Astrocyte (in vitro differentiated cells and primary cell): ENCODE results near the gene PIK3R2.

Experiments
- EZH2 ChIP-seq: IDR thresholded peaks from 2 replicates; pipeline ENCODE4 v1.6.1; 2012; ENCODE audit warnings: mild to moderate bottlenecking, low read length, inconsistent platforms; ENCODE audit not compliant: insufficient read depth
- TF ChIP-seq, protein P1 (sequence below): IDR thresholded peaks from 2 replicates; pipeline ENCODE4 v1.5.1; 2011; ENCODE audit warnings: low read depth, mild to moderate bottlenecking, inconsistent platforms, low read length, moderate library complexity; ENCODE audit not compliant: insufficient read depth

DNA sequence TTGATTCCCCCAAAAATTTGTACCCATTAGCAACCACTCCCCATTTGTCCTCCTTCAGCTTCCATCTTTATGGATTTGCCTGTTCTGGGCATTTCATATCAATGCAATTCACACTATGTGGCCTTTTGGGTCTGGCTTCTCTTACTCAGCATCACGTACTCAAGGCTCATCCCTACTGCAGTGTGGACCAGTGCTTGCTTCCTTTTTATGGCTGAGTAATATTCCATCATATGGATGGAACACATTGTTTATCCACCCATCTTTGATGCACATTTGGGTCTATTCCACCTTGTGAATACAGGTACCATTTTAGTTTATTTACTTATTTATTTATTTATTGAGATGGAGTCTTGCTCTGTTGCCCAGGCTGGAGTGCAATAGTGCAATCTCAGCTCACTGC lies 12.5 kb upstream of the PIK3R2 start:
- TF ChIP-seq, protein P1, sequence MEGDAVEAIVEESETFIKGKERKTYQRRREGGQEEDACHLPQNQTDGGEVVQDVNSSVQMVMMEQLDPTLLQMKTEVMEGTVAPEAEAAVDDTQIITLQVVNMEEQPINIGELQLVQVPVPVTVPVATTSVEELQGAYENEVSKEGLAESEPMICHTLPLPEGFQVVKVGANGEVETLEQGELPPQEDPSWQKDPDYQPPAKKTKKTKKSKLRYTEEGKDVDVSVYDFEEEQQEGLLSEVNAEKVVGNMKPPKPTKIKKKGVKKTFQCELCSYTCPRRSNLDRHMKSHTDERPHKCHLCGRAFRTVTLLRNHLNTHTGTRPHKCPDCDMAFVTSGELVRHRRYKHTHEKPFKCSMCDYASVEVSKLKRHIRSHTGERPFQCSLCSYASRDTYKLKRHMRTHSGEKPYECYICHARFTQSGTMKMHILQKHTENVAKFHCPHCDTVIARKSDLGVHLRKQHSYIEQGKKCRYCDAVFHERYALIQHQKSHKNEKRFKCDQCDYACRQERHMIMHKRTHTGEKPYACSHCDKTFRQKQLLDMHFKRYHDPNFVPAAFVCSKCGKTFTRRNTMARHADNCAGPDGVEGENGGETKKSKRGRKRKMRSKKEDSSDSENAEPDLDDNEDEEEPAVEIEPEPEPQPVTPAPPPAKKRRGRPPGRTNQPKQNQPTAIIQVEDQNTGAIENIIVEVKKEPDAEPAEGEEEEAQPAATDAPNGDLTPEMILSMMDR: no peak
- TF ChIP-seq EZH2: no peak
